K562 (cell line): Measurements from ENCODE around the gene CLIC5. TPM values are rescaled to one million over a fixed set of nuclear protein-coding genes. Genes with fewer than 3 reads are reported as not detected.

ENCODE experiments used
- ATAC-seq: fragments of 200-7000 bp; cut with Tn5 transposase; 3 replicates; pipeline ENCODE4 v1.9.1; 2020; ENCODE audit warnings: moderate library complexity
- BruUV-seq: library from RNA; stranded (reverse); fragments of 400-500 nt; replicated peaks from 2 replicates; lab custom pipeline; 2021; lab: Mats Ljungman, UMichigan
- CTCF ChIA-PET: fragments of 300-600 bp; formaldehyde crosslinking; extraction: SDS; loops from one replicate; lab custom pipeline; 2021; ENCODE audit warnings: low intra/inter-chr PET ratio; lab: Yijun Ruan, JAX
- POLR2A ChIA-PET: fragments of 300-600, 350-650 bp; sonication (Branson Sonifier 250); formaldehyde crosslinking; extraction: SDS; loops from one replicate; lab custom pipeline; 2021; ENCODE audit warnings: antibody characterized with exemption, inconsistent platforms; lab: Yijun Ruan, JAX
- DNase-seq, 4 experiments: peaks; one replicate each; pipeline versions ENCODE4 v3.0.0 to v3.0.0-alpha.2; 2011 to 2018; ENCODE audit warnings: low spot score in 3 of 4, mixed read lengths in 3 of 4; ENCODE audit errors: extremely low read depth in 1 of 4
- FAIRE-seq: peaks from 2 replicates; lab custom pipeline; 2011; peaks lifted over from hg19 to GRCh38; lab: Jason Lieb, UNC
- H2AFZ ChIP-seq: 2 replicates; pipeline ENCODE4 v1.6.0; 2011; ENCODE audit warnings: low read depth, low read length, control low read depth, inconsistent platforms
- H3K27ac ChIP-seq: fragments of 200-600 bp; 3 replicates; pipeline ENCODE4 v1.8.0; 2011; ENCODE audit warnings: low read depth, mild to moderate bottlenecking, control low read depth, inconsistent platforms, low read length, moderate library complexity, mixed read lengths; ENCODE audit errors: extremely low read depth
- H3K27me3 ChIP-seq, 2 experiments: fragments of 300-600 bp in 1 of 2; 2 replicates in 1 of 2; 3 replicates in 1 of 2; pipeline versions ENCODE4 v1.6.0 to v1.8.0; 2011; ENCODE audit warnings: inconsistent platforms in 2 of 2, low read length in 2 of 2, mild to moderate bottlenecking in 1 of 2, mixed read lengths in 1 of 2, moderate library complexity in 1 of 2; ENCODE audit not compliant: control insufficient read depth in 2 of 2, insufficient read depth in 2 of 2
- H3K36me3 ChIP-seq: fragments of 300-600 bp; 3 replicates; pipeline ENCODE4 v1.8.0; 2011; ENCODE audit warnings: mild to moderate bottlenecking, low read length, inconsistent platforms; ENCODE audit not compliant: control insufficient read depth, insufficient read depth
- H3K4me1 ChIP-seq, 2 experiments: fragments of 200-600 bp in 1 of 2; replicated peaks in 1 of 2; 2 replicates in 1 of 2; 3 replicates in 1 of 2; pipeline versions ENCODE4 v1.5.1 to v1.8.0; 2011; ENCODE audit warnings: inconsistent platforms in 2 of 2, low read length in 2 of 2, mild to moderate bottlenecking in 1 of 2, mixed read lengths in 1 of 2, moderate library complexity in 1 of 2; ENCODE audit not compliant: control insufficient read depth in 2 of 2, insufficient read depth in 2 of 2
- H3K4me2 ChIP-seq: 2 replicates; pipeline ENCODE4 v1.6.1; 2011; ENCODE audit warnings: low read length, control low read depth, inconsistent platforms, mixed read lengths; ENCODE audit not compliant: insufficient read depth
- H3K4me3 ChIP-seq: fragments of 200-600 bp; sonication (generic), shearing (Covaris generic); 2 replicates; pipeline ENCODE4 v1.5.1; 2016; ENCODE audit warnings: control low read depth, inconsistent platforms
- H3K79me2 ChIP-seq: fragments of 200-600 bp; 3 replicates; pipeline ENCODE4 v1.8.0; 2011; ENCODE audit warnings: low read length, inconsistent platforms; ENCODE audit not compliant: control insufficient read depth, insufficient read depth
- H3K9ac ChIP-seq, 2 experiments: 2 replicates each; pipeline versions ENCODE4 v1.6.0 to v1.6.1; 2011; ENCODE audit warnings: low read depth in 2 of 2, low read length in 2 of 2, control low read depth in 1 of 2, inconsistent platforms in 1 of 2, mild to moderate bottlenecking in 1 of 2, mixed read lengths in 1 of 2; ENCODE audit not compliant: insufficient read depth in 1 of 2
- H3K9me1 ChIP-seq: one replicate; pipeline ENCODE4 v1.6.0; 2011; ENCODE audit warnings: inconsistent platforms, mild to moderate bottlenecking, low read length, moderate library complexity; ENCODE audit not compliant: control insufficient read depth, insufficient read depth
- H3K9me3 ChIP-seq: replicated peaks from 2 replicates; pipeline ENCODE4 v1.5.1; 2011; ENCODE audit warnings: low read depth, low read length, inconsistent platforms; ENCODE audit not compliant: control insufficient read depth, insufficient read depth
- H4K20me1 ChIP-seq: replicated peaks from 2 replicates; pipeline ENCODE4 v1.6.1; 2011; ENCODE audit warnings: low read length, inconsistent platforms, mixed read lengths; ENCODE audit not compliant: control insufficient read depth, insufficient read depth
- DMBX1 ChIP-seq: fragments of 250-450 bp; sonication (Bioruptor Pico); IDR thresholded peaks from 2 replicates; pipeline ENCODE4 v1.8.0; 2022; ENCODE audit warnings: inconsistent platforms, mild to moderate bottlenecking, moderate library complexity, borderline replicate concordance
- MCM5 ChIP-seq: fragments of 450-650 bp; IDR thresholded peaks from 2 replicates; pipeline ENCODE4 v1.6.1; 2016; ENCODE audit warnings: low read depth
- NEUROD1 ChIP-seq: fragments of 150-350 bp; IDR thresholded peaks from 2 replicates; pipeline ENCODE4 v1.6.1; 2014; ENCODE audit warnings: borderline replicate concordance, low read length, low read depth; ENCODE audit not compliant: partially characterized antibody
- PTTG1 ChIP-seq: fragments of 450-650 bp; IDR thresholded peaks from 2 replicates; pipeline ENCODE4 v1.6.1; 2016; ENCODE audit warnings: low read depth, mild to moderate bottlenecking, missing genetic modification characterization, missing compliant biosample characterization
- SIN3A ChIP-seq, 2 experiments: fragments of 150-350 bp in 1 of 2; IDR thresholded peaks; 2 replicates each; pipeline ENCODE4 v1.6.1; 2011 to 2016; ENCODE audit warnings: borderline replicate concordance in 2 of 2, low read depth in 2 of 2, low read length in 2 of 2, mild to moderate bottlenecking in 2 of 2, moderate library complexity in 2 of 2; ENCODE audit not compliant: control insufficient read depth in 1 of 2
- SMAD2 ChIP-seq: fragments of 150-350 bp; IDR thresholded peaks from 2 replicates; pipeline ENCODE4 v1.6.1; 2014; ENCODE audit warnings: low read depth, mild to moderate bottlenecking, low read length
- ZFP1 ChIP-seq: fragments of 450-650 bp; formaldehyde crosslinking; IDR thresholded peaks from 2 replicates; pipeline ENCODE4 v1.4.0; 2020; ENCODE audit warnings: mild to moderate bottlenecking, mixed read lengths
- ZNF436 ChIP-seq: fragments of 250-450, 450-650 bp; sonication (Bioruptor Pico); formaldehyde crosslinking; IDR thresholded peaks from 2 replicates; pipeline ENCODE4 v1.7.0; 2020; ENCODE audit warnings: mild to moderate bottlenecking
- WGBS: fragments of 100-300 bp; shearing (Covaris generic); methylation state at CpG from one replicate; pipeline ENCODE4 v1.1.6; 2016; ENCODE audit warnings: low coverage, mixed read lengths; ENCODE audit not compliant: insufficient coverage; ENCODE audit errors: missing lambda C conversion rate; 5-methylcytosine and 5-hydroxymethylcytosine counted together
- in situ Hi-C: fragments of 300-500 bp; cut with MboI; formaldehyde crosslinking; loops from 4 replicates; pipeline ENCODE4 v1.15.0; 2018; ENCODE audit warnings: inconsistent platforms, mixed read lengths
- intact Hi-C: fragments of 100-400 bp; cut with micrococcal nuclease; formaldehyde crosslinking; loops from 2 replicates; pipeline ENCODE4 v1.14.2; 2022
- polyA plus RNA-seq, 8 experiments: library from polyadenylated mRNA; depleted of rRNA in 4 of 8; stranded (reverse) in 5 of 8; unstranded in 3 of 8; fragments of >200 nt; fragmentation: Nextera tagmentation in 2 of 8; fragmentation: Illumina TruSeq in 1 of 8; extraction: Ambion mirVana in 2 of 8; extraction: Trizol in 1 of 8; gene quantifications; 2 replicates each; pipeline versions ENCODE4 v1.2.1 to v1.2.3, GENCODE V29; 2011 to 2014; ENCODE audit warnings: inconsistent platforms in 1 of 8, missing spikeins in 1 of 8
- total RNA-seq, 7 experiments: library from RNA; depleted of rRNA in 6 of 7; stranded (reverse); fragments of >200 nt in 6 of 7; fragmentation: Illumina TruSeq in 2 of 7; extraction: Trizol in 2 of 7; gene quantifications; 2 replicates each; pipeline versions ENCODE4 v1.2.1 to v1.2.3, GENCODE V29; 2011 to 2021; ENCODE audit warnings: low replicate concordance in 1 of 7
- TF ChIP-seq, protein P1 (sequence below): sonication (generic); formaldehyde crosslinking; IDR thresholded peaks from 2 replicates; pipeline ENCODE4 v1.8.0; 2022; ENCODE audit warnings: mild to moderate bottlenecking, missing genetic modification reagents
- TF ChIP-seq, protein P2 (sequence below), 2 experiments: fragments of 450-650 bp; IDR thresholded peaks; 2 replicates each; pipeline ENCODE4 v1.6.1; 2018; ENCODE audit warnings: mild to moderate bottlenecking in 2 of 2, low read depth in 1 of 2; ENCODE audit not compliant: partially characterized antibody in 2 of 2
- TF ChIP-seq, protein P3 (sequence below): fragments of 200-800 bp; sonication (Bioruptor generic); IDR thresholded peaks from 2 replicates; pipeline ENCODE4 v1.6.1; 2017; ENCODE audit warnings: missing genetic modification characterization, missing compliant biosample characterization
- TF ChIP-seq, protein P4 (sequence below): fragments of 200-800 bp; sonication (Bioruptor generic); IDR thresholded peaks from 2 replicates; pipeline ENCODE4 v1.6.1; 2017; ENCODE audit warnings: missing genetic modification characterization, missing compliant biosample characterization
- TF ChIP-seq, protein P5 (sequence below): fragments of 250-450 bp; sonication (Bioruptor Pico); IDR thresholded peaks from 2 replicates; pipeline ENCODE4 v1.9.0; 2021; ENCODE audit warnings: mild to moderate bottlenecking

The CLIC5 gene
- total and polyA plus RNA-seq, 9 of the 15 experiments (the other 6 are each of a cell fraction or from before 2014, with no cell fraction given): 0.31 TPM; not detected in 8

DNA sequence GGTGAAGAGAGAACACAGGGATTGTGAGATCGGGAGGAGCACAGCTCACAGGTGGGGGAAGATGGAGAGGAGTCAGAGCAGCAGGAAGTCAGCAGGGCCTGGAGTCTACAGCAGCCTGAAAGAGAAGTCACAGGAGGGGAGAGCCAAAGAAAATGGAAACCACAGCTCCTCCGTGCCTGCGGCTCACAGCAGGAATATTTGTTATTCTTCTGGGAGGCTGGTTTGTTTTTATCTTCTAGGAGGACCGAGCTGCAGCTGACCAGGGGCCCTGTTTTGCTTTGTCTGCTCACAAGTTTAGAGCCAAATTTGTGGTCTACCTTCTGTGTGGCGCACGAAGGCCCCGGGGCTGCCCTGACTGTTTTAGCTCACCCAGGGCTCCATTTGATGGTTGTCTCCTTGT, 81.8 kb downstream of the CLIC5 start:
- in situ Hi-C loops (loop anchor here (10.0 kb wide), 1 partner anchor 471 kb away; no protein-coding TSS in a partner anchor), intact Hi-C loops (loop anchor here (5.0 kb wide), 3 partner anchors 158 to 1113 kb away; no protein-coding TSS in a partner anchor)
- peaks cover 0 to 2% of the 10 kb centered on the region in 2 experiments; a peak in 1 of 5 replicates for H3K4me1 ChIP-seq
- no peak overlapping the region for H2AFZ ChIP-seq
- H3K4me3 ChIP-seq: no peak overlapping the region
- CTCF ChIA-PET: no interaction called here
- WGBS: 6% methylated on average over 7 of the region's 7 CpGs
- H3K9ac ChIP-seq: no peak overlapping the region
- no peaks in the 10 kb centered on the region for H3K36me3 ChIP-seq
- ATAC-seq (no peak), FAIRE-seq (no peak), DNase-seq (no peak)
- POLR2A ChIA-PET: interaction anchor here (0.6 kb wide), 1 partner anchor 446 kb away, joined by 3 read pairs; no protein-coding TSS in a partner anchor
- H3K4me2 ChIP-seq: no peak overlapping the region
- H3K79me2 ChIP-seq: no peaks in the 10 kb centered on the region
- no peaks in the 10 kb centered on the region for H3K9me1 ChIP-seq
- H4K20me1 ChIP-seq: 0 out of 2 replicates have a peak, but pooled peaks cover 5% of the 10 kb centered on the region
- no TSS peak for BruUV-seq
- no peak overlapping the region for H3K27ac ChIP-seq
- no peaks in the 10 kb centered on the region for H3K9me3 ChIP-seq
- H3K27me3 ChIP-seq: peaks cover 0 to 13% of the 10 kb centered on the region in 2 experiments; a peak in 2 of 5 replicates
- TF ChIP-seq, protein P1, sequence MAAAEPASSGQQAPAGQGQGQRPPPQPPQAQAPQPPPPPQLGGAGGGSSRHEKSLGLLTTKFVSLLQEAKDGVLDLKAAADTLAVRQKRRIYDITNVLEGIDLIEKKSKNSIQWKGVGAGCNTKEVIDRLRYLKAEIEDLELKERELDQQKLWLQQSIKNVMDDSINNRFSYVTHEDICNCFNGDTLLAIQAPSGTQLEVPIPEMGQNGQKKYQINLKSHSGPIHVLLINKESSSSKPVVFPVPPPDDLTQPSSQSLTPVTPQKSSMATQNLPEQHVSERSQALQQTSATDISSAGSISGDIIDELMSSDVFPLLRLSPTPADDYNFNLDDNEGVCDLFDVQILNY (CRISPR knock-in tag): no peak
- TF ChIP-seq MCM5 (no peak), SIN3A (IDR thresholded peaks at IDR 0.05; ENCODE audit: borderline replicate concordance in 2 of 2, control insufficient read depth in 1 of 2, low read depth in 2 of 2, low read length in 2 of 2) (no peak), SMAD2 (no peak), NEUROD1 (no peak), DMBX1 (no peak), ZNF436 (CRISPR knock-in tag) (no peak), PTTG1 (tag) (no peak), ZFP1 (no peak)
- TF ChIP-seq, protein P2, sequence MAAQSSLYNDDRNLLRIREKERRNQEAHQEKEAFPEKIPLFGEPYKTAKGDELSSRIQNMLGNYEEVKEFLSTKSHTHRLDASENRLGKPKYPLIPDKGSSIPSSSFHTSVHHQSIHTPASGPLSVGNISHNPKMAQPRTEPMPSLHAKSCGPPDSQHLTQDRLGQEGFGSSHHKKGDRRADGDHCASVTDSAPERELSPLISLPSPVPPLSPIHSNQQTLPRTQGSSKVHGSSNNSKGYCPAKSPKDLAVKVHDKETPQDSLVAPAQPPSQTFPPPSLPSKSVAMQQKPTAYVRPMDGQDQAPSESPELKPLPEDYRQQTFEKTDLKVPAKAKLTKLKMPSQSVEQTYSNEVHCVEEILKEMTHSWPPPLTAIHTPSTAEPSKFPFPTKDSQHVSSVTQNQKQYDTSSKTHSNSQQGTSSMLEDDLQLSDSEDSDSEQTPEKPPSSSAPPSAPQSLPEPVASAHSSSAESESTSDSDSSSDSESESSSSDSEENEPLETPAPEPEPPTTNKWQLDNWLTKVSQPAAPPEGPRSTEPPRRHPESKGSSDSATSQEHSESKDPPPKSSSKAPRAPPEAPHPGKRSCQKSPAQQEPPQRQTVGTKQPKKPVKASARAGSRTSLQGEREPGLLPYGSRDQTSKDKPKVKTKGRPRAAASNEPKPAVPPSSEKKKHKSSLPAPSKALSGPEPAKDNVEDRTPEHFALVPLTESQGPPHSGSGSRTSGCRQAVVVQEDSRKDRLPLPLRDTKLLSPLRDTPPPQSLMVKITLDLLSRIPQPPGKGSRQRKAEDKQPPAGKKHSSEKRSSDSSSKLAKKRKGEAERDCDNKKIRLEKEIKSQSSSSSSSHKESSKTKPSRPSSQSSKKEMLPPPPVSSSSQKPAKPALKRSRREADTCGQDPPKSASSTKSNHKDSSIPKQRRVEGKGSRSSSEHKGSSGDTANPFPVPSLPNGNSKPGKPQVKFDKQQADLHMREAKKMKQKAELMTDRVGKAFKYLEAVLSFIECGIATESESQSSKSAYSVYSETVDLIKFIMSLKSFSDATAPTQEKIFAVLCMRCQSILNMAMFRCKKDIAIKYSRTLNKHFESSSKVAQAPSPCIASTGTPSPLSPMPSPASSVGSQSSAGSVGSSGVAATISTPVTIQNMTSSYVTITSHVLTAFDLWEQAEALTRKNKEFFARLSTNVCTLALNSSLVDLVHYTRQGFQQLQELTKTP (IDR thresholded peaks at IDR 0.05; ENCODE audit: low read depth in 1 of 2, partially characterized antibody in 2 of 2): no peak
- TF ChIP-seq, protein P3, sequence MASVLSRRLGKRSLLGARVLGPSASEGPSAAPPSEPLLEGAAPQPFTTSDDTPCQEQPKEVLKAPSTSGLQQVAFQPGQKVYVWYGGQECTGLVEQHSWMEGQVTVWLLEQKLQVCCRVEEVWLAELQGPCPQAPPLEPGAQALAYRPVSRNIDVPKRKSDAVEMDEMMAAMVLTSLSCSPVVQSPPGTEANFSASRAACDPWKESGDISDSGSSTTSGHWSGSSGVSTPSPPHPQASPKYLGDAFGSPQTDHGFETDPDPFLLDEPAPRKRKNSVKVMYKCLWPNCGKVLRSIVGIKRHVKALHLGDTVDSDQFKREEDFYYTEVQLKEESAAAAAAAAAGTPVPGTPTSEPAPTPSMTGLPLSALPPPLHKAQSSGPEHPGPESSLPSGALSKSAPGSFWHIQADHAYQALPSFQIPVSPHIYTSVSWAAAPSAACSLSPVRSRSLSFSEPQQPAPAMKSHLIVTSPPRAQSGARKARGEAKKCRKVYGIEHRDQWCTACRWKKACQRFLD (CRISPR knock-in tag): no peak
- TF ChIP-seq, protein P4, sequence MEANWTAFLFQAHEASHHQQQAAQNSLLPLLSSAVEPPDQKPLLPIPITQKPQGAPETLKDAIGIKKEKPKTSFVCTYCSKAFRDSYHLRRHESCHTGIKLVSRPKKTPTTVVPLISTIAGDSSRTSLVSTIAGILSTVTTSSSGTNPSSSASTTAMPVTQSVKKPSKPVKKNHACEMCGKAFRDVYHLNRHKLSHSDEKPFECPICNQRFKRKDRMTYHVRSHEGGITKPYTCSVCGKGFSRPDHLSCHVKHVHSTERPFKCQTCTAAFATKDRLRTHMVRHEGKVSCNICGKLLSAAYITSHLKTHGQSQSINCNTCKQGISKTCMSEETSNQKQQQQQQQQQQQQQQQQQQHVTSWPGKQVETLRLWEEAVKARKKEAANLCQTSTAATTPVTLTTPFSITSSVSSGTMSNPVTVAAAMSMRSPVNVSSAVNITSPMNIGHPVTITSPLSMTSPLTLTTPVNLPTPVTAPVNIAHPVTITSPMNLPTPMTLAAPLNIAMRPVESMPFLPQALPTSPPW: no peak
- TF ChIP-seq, protein P5, sequence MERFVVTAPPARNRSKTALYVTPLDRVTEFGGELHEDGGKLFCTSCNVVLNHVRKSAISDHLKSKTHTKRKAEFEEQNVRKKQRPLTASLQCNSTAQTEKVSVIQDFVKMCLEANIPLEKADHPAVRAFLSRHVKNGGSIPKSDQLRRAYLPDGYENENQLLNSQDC: no peak
